K562 (cell line): ENCODE data around the gene CTSZ. TPM values are rescaled to one million over a fixed set of nuclear protein-coding genes. Genes with fewer than 3 reads are reported as not detected.

Experiments used
- RNF2 ChIP-seq: sonication (generic); IDR thresholded peaks from 2 replicates; pipeline ENCODE4 v1.6.1; 2016
- ZNF121 ChIP-seq: sonication (generic); formaldehyde crosslinking; conservative IDR thresholded peaks from 2 replicates; pipeline ENCODE4 v1.8.0; 2022; ENCODE audit warnings: missing genetic modification reagents
- ZNF551 ChIP-seq: fragments of 250-450 bp; sonication (Bioruptor Pico); IDR thresholded peaks from 2 replicates; pipeline ENCODE4 v1.5.0; 2021; ENCODE audit warnings: mild to moderate bottlenecking, moderate library complexity
- polyA plus RNA-seq, 8 experiments: library from polyadenylated mRNA; depleted of rRNA in 4 of 8; stranded (reverse) in 5 of 8; unstranded in 3 of 8; fragments of >200 nt; fragmentation: Nextera tagmentation in 2 of 8; fragmentation: Illumina TruSeq in 1 of 8; extraction: Ambion mirVana in 2 of 8; extraction: Trizol in 1 of 8; gene quantifications; 2 replicates each; pipeline versions ENCODE4 v1.2.1 to v1.2.3, GENCODE V29; 2011 to 2014; ENCODE audit warnings: inconsistent platforms in 1 of 8, missing spikeins in 1 of 8
- total RNA-seq, 7 experiments: library from RNA; depleted of rRNA in 6 of 7; stranded (reverse); fragments of >200 nt in 6 of 7; fragmentation: Illumina TruSeq in 2 of 7; extraction: Trizol in 2 of 7; gene quantifications; 2 replicates each; pipeline versions ENCODE4 v1.2.1 to v1.2.3, GENCODE V29; 2011 to 2021; ENCODE audit warnings: low replicate concordance in 1 of 7
- TF ChIP-seq, protein P1 (sequence below): sonication (generic); formaldehyde crosslinking; IDR thresholded peaks from 2 replicates; pipeline ENCODE4 v1.8.0; 2022; ENCODE audit warnings: mild to moderate bottlenecking, missing genetic modification reagents
- TF ChIP-seq, protein P2 (sequence below): fragments of 450-650 bp; formaldehyde crosslinking; IDR thresholded peaks from 2 replicates; pipeline ENCODE4 v1.4.0; 2020; ENCODE audit warnings: mild to moderate bottlenecking, moderate library complexity

The CTSZ gene
- total and polyA plus RNA-seq, 9 of the 15 experiments (the other 6 are each of a cell fraction or from before 2014, with no cell fraction given) = 1.6 to 143 (median 82.8) TPM

DNA sequence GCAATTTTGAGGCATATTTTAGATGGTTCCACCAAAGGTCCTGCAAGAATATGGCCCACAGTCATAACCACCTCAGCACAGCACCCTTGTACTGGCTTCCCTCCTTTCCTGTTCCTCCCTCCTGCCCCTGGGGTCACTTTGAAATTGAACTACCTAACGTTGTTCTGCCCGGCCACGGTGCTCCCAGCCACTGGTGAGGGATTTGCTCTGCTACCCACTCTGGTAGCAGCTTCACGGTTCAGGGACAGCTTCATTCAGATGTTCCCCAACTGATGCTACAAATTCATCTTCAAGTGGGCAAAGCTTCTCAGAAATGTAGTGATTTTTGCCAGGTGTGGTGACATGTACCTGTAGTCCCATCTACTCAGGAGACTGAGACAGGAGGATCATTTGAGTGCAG, 33.9 kb downstream of the CTSZ start (continued):
- TF ChIP-seq, protein P1, sequence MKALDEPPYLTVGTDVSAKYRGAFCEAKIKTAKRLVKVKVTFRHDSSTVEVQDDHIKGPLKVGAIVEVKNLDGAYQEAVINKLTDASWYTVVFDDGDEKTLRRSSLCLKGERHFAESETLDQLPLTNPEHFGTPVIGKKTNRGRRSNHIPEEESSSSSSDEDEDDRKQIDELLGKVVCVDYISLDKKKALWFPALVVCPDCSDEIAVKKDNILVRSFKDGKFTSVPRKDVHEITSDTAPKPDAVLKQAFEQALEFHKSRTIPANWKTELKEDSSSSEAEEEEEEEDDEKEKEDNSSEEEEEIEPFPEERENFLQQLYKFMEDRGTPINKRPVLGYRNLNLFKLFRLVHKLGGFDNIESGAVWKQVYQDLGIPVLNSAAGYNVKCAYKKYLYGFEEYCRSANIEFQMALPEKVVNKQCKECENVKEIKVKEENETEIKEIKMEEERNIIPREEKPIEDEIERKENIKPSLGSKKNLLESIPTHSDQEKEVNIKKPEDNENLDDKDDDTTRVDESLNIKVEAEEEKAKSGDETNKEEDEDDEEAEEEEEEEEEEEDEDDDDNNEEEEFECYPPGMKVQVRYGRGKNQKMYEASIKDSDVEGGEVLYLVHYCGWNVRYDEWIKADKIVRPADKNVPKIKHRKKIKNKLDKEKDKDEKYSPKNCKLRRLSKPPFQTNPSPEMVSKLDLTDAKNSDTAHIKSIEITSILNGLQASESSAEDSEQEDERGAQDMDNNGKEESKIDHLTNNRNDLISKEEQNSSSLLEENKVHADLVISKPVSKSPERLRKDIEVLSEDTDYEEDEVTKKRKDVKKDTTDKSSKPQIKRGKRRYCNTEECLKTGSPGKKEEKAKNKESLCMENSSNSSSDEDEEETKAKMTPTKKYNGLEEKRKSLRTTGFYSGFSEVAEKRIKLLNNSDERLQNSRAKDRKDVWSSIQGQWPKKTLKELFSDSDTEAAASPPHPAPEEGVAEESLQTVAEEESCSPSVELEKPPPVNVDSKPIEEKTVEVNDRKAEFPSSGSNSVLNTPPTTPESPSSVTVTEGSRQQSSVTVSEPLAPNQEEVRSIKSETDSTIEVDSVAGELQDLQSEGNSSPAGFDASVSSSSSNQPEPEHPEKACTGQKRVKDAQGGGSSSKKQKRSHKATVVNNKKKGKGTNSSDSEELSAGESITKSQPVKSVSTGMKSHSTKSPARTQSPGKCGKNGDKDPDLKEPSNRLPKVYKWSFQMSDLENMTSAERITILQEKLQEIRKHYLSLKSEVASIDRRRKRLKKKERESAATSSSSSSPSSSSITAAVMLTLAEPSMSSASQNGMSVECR = no peak
- TF ChIP-seq, protein P2, sequence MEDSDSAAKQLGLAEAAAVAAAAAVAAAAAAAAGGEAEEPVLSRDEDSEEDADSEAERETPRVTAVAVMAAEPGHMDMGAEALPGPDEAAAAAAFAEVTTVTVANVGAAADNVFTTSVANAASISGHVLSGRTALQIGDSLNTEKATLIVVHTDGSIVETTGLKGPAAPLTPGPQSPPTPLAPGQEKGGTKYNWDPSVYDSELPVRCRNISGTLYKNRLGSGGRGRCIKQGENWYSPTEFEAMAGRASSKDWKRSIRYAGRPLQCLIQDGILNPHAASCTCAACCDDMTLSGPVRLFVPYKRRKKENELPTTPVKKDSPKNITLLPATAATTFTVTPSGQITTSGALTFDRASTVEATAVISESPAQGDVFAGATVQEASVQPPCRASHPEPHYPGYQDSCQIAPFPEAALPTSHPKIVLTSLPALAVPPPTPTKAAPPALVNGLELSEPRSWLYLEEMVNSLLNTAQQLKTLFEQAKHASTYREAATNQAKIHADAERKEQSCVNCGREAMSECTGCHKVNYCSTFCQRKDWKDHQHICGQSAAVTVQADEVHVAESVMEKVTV (CRISPR knock-in tag) = no peak
- TF ChIP-seq ZNF551 (CRISPR knock-in tag) = no peak
- no peak for TF ChIP-seq RNF2
- no peak for TF ChIP-seq ZNF121 (CRISPR knock-in tag)
